SK-N-MC (cell line): ENCODE results near the gene ARHGAP44.
"Not testable (repeated sequence)": the region's sequence is repeated elsewhere in the genome, so short reads cannot be mapped to it uniquely, and the experiment has no call there.

ENCODE experiments used
- DNase-seq: peaks from one replicate; pipeline ENCODE4 v3.0.0-alpha.2; 2011; ENCODE audit warnings: low read depth, low spot score
- H3K27ac ChIP-seq: fragments of 200-600 bp; sonication (generic); 2 replicates; pipeline ENCODE4 v1.5.1; 2016; ENCODE audit warnings: mixed run types
- H3K36me3 ChIP-seq: fragments of 200-600 bp; sonication (generic); 2 replicates; pipeline ENCODE4 v1.6.1; 2017; ENCODE audit warnings: antibody characterized with exemption, low read length, mixed read lengths; ENCODE audit not compliant: insufficient read depth
- H3K4me3 ChIP-seq: fragments of 200-600 bp; sonication (generic); 2 replicates; pipeline ENCODE4 v1.5.1; 2016
- H3K9ac ChIP-seq: fragments of 200-600 bp; sonication (generic); 2 replicates; pipeline ENCODE4 v1.8.0; 2017; ENCODE audit warnings: mixed run types, mixed read lengths; ENCODE audit not compliant: insufficient read length
- H3K9me3 ChIP-seq: fragments of 200-600 bp; sonication (generic); 2 replicates; pipeline ENCODE4 v1.6.1; 2017; ENCODE audit warnings: low read depth, mild to moderate bottlenecking, antibody characterized with exemption, low read length, moderate library complexity, mixed read lengths
- EZH2 ChIP-seq: fragments of 200-600 bp; sonication (generic); IDR thresholded peaks from one replicate; pipeline ENCODE4 v1.6.1; 2017; ENCODE audit warnings: antibody characterized with exemption
- FOXP2 ChIP-seq: optimal IDR thresholded peaks from 2 replicates; pipeline ENCODE3; 2011; ENCODE audit warnings: mild to moderate bottlenecking, moderate library complexity; ENCODE audit not compliant: insufficient read depth; ENCODE audit errors: extremely low read length, control extremely low read depth
- POLR2AphosphoS5 ChIP-seq: IDR thresholded peaks from 2 replicates; pipeline ENCODE4 v1.6.1; 2012; ENCODE audit warnings: mild to moderate bottlenecking, low read depth, low read length, borderline replicate concordance

The ARHGAP44 gene

GRCh38 chr17:12867726-12868125, 78.4 kb downstream of the ARHGAP44 start:
- Histone ChIP-seq H3K27ac (no peak overlapping the region), H3K9me3 (no peaks in the 10 kb centered on the region), H3K36me3 (no peaks in the 10 kb centered on the region), H3K4me3 (no peak overlapping the region), H3K9ac (no peak overlapping the region)
- no peak for TF ChIP-seq EZH2
- TF ChIP-seq POLR2AphosphoS5 = no peak
- no peak for TF ChIP-seq FOXP2
- no peak for DNase-seq

- not testable (repeated sequence) for H3K9me3 ChIP-seq, H3K9ac ChIP-seq, H3K4me3 ChIP-seq, H3K27ac ChIP-seq, DNase-seq, H3K36me3 ChIP-seq
Observed at GRCh38 chr17:12873415-12874125, 84.3 kb downstream of the ARHGAP44 start.

GRCh38 chr17:12877953-12878669, 88.8 kb downstream of the ARHGAP44 start:
- DNase-seq = no peak
- H3K9me3 ChIP-seq = no peaks in the 10 kb centered on the region
- no peak overlapping the region for H3K9ac ChIP-seq
- no peak overlapping the region for H3K27ac ChIP-seq
- H3K36me3 ChIP-seq = no peaks in the 10 kb centered on the region
- no peak overlapping the region for H3K4me3 ChIP-seq
- TF ChIP-seq EZH2 = no peak
- no peak for TF ChIP-seq FOXP2
- no peak for TF ChIP-seq POLR2AphosphoS5

- not testable (repeated sequence) for H3K36me3 ChIP-seq, H3K9me3 ChIP-seq, H3K9ac ChIP-seq, DNase-seq, H3K4me3 ChIP-seq, H3K27ac ChIP-seq
Observed at GRCh38 chr17:12879096-12879495, 89.8 kb downstream of the ARHGAP44 start.

- H3K4me3 ChIP-seq = no peak overlapping the region
- no peaks in the 10 kb centered on the region for H3K36me3 ChIP-seq
- DNase-seq = no peak
- no peak overlapping the region for H3K9ac ChIP-seq
- no peak overlapping the region for H3K27ac ChIP-seq
- TF ChIP-seq FOXP2 (no peak), POLR2AphosphoS5 (no peak), EZH2 (no peak)
- no peaks in the 10 kb centered on the region for H3K9me3 ChIP-seq
Observed at GRCh38 chr17:12883472-12883871, 94.2 kb downstream of the ARHGAP44 start.

- no peak overlapping the region for H3K4me3 ChIP-seq
- TF ChIP-seq POLR2AphosphoS5 (no peak), EZH2 (no peak)
- H3K9ac ChIP-seq = no peak overlapping the region
- H3K36me3 ChIP-seq = no peaks in the 10 kb centered on the region
- no peak overlapping the region for H3K27ac ChIP-seq
- DNase-seq = no peak
- no peaks in the 10 kb centered on the region for H3K9me3 ChIP-seq
Observed at GRCh38 chr17:12887088-12887487, 97.8 kb downstream of the ARHGAP44 start.

GRCh38 chr17:12896180-12896785, 107.0 kb downstream of the ARHGAP44 start:
- no peak overlapping the region for H3K4me3 ChIP-seq
- no peak for DNase-seq
- no peak overlapping the region for H3K9ac ChIP-seq
- TF ChIP-seq EZH2 (no peak), FOXP2 (no peak), POLR2AphosphoS5 (no peak)
- H3K9me3 ChIP-seq = no peaks in the 10 kb centered on the region
- H3K27ac ChIP-seq = no peak overlapping the region
- H3K36me3 ChIP-seq = no peaks in the 10 kb centered on the region

GRCh38 chr17:12898110-12898509, 108.8 kb downstream of the ARHGAP44 start:
- no peak overlapping the region for H3K27ac ChIP-seq
- no peak for DNase-seq
- H3K9me3 ChIP-seq = no peaks in the 10 kb centered on the region
- H3K9ac ChIP-seq = no peak overlapping the region
- no peak for TF ChIP-seq POLR2AphosphoS5
- no peak for TF ChIP-seq FOXP2
- TF ChIP-seq EZH2 = no peak
- no peak overlapping the region for H3K4me3 ChIP-seq
- H3K36me3 ChIP-seq = no peaks in the 10 kb centered on the region

GRCh38 chr17:12899604-12900003, 110.3 kb downstream of the ARHGAP44 start:
- Histone ChIP-seq H3K4me3 (no peak overlapping the region), H3K36me3 (no peaks in the 10 kb centered on the region), H3K27ac (no peak overlapping the region), H3K9me3 (no peaks in the 10 kb centered on the region), H3K9ac (no peak overlapping the region)
- TF ChIP-seq FOXP2 (no peak), POLR2AphosphoS5 (no peak), EZH2 (no peak)
- DNase-seq = no peak
